ENCODE results near the gene ETNK2. TPM values are rescaled to one million over a fixed set of nuclear protein-coding genes. Genes with fewer than 3 reads are reported as not detected.

Gene ETNK2
- total RNA-seq, 3 donors from 2014 or later: 13.8 to 66.1 (median 16.8) TPM

DNA sequence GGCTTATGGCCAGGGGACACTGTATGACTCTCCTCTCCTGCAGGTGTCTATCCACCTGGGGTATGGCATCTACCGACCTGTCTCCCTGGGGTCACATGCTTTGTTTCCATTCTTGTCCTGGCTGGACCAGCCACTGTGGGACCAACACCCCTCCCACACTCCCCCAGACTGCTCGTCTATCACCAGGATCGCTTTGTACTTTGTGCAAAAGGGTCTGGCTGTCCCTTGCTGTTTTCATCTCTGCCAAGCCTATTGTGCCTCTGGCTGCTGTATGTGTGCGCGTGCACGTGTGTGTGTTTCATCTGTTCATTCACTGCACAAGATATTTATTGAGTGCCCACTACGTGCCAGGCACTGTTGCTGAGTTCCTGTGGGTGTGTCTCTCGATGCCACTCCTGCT is 25.5 kb downstream of the ETNK2 start:
- no peaks in the 10 kb centered on the region for H3K27me3 ChIP-seq
- H3K4me1 ChIP-seq: peaks cover 12 to 18% of the 10 kb centered on the region in 2 donors
- intact Hi-C loops (cut with DNase I; ENCODE audit: low total_unique reads): loop anchor here (5.0 kb wide), 2 partner anchors 54 to 264 kb away; partner anchors contain the start of genes SNRPE and SOX13
- TF ChIP-seq, protein P1, sequence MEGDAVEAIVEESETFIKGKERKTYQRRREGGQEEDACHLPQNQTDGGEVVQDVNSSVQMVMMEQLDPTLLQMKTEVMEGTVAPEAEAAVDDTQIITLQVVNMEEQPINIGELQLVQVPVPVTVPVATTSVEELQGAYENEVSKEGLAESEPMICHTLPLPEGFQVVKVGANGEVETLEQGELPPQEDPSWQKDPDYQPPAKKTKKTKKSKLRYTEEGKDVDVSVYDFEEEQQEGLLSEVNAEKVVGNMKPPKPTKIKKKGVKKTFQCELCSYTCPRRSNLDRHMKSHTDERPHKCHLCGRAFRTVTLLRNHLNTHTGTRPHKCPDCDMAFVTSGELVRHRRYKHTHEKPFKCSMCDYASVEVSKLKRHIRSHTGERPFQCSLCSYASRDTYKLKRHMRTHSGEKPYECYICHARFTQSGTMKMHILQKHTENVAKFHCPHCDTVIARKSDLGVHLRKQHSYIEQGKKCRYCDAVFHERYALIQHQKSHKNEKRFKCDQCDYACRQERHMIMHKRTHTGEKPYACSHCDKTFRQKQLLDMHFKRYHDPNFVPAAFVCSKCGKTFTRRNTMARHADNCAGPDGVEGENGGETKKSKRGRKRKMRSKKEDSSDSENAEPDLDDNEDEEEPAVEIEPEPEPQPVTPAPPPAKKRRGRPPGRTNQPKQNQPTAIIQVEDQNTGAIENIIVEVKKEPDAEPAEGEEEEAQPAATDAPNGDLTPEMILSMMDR (IDR thresholded peaks at IDR 0.05): no peak
- TF ChIP-seq POLR2AphosphoS5 (IDR thresholded peaks at IDR 0.05): no peak
- TF ChIP-seq POLR2A (IDR thresholded peaks at IDR 0.05): no peak
- no peaks in the 10 kb centered on the region for H3K36me3 ChIP-seq
- H3K27ac ChIP-seq: peak overlapping the region in 1 of 2 donors; percentile 7
- H3K9me3 ChIP-seq: no peaks in the 10 kb centered on the region
- DNase-seq (ENCODE audit: low spot score in 2 of 2): no peak
- no peak overlapping the region for H3K4me3 ChIP-seq

DNA sequence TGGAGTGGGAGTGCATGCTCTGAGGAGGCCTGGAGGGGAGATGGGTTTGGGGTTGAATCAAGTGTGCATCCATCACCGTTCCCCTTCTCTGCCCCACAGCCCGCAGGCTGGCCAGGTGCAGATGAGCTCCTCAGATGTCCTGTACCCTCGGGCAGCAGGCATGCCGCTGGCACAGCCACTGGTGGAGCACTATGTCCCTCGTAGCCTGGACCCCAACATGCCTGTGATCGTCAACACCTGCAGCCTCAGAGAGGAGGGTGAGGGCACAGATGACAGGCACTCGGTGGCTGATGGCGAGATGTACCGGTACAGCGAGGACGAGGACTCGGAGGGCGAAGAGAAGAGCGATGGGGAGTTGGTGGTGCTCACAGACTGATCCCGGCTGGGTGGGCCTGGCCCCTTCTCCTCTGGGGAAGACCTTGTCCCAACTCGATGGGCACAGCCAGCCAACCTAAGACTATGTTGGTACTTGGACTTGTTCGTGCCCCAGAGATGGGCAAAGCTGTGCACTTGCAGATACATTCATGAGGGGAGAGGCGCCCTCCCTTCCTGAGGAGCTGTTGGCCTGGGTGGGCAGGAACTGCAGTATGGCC is 26.0 kb downstream of the ETNK2 start:
- Histone ChIP-seq H3K36me3 (no peaks in the 10 kb centered on the region), H3K4me3 (no peak overlapping the region), H3K27me3 (no peaks in the 10 kb centered on the region), H3K9me3 (no peaks in the 10 kb centered on the region), H3K4me1 (peaks cover 7 to 13% of the 10 kb centered on the region in 2 donors), H3K27ac (peak overlapping the region in 1 of 2 donors; percentile 7)
- no peak for DNase-seq (ENCODE audit: low spot score in 2 of 2)
- TF ChIP-seq, protein P1 (IDR thresholded peaks at IDR 0.05): no peak
- TF ChIP-seq POLR2A (IDR thresholded peaks at IDR 0.05): no peak
- no peak for TF ChIP-seq POLR2AphosphoS5 (IDR thresholded peaks at IDR 0.05)
- intact Hi-C loops (cut with DNase I; ENCODE audit: low total_unique reads): loop anchor here (5.0 kb wide), 2 partner anchors 54 to 264 kb away; partner anchors contain the start of genes SNRPE and SOX13

DNA sequence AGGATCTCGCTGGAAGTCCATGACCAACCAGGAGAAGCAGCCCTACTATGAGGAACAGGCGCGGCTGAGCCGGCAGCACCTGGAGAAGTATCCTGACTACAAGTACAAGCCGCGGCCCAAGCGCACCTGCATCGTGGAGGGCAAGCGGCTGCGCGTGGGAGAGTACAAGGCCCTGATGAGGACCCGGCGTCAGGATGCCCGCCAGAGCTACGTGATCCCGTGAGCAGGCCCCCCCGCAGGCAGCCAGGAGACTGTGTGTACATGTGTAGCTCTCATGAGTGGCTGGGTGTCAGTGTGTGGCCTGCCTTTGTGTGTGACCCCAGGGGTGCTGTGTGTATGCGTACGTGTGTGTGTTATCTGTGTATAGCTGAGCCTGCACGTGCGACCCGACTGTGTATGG is 27.2 kb downstream of the ETNK2 start:
- Histone ChIP-seq H3K4me1 (peaks cover 0 to under 1% of the 10 kb centered on the region in 2 donors), H3K27me3 (no peaks in the 10 kb centered on the region), H3K36me3 (no peaks in the 10 kb centered on the region), H3K4me3 (no peak overlapping the region), H3K27ac (no peak overlapping the region), H3K9me3 (no peaks in the 10 kb centered on the region)
- TF ChIP-seq POLR2A (IDR thresholded peaks at IDR 0.05) (no peak), POLR2AphosphoS5 (IDR thresholded peaks at IDR 0.05) (no peak)
- TF ChIP-seq, protein P1 (IDR thresholded peaks at IDR 0.05): no peak
- intact Hi-C loops (cut with DNase I; ENCODE audit: low total_unique reads): loop anchor here (5.0 kb wide), 2 partner anchors 52 to 262 kb away; partner anchors contain the start of genes SNRPE and SOX13
- DNase-seq (ENCODE audit: low spot score in 2 of 2): no peak

DNA sequence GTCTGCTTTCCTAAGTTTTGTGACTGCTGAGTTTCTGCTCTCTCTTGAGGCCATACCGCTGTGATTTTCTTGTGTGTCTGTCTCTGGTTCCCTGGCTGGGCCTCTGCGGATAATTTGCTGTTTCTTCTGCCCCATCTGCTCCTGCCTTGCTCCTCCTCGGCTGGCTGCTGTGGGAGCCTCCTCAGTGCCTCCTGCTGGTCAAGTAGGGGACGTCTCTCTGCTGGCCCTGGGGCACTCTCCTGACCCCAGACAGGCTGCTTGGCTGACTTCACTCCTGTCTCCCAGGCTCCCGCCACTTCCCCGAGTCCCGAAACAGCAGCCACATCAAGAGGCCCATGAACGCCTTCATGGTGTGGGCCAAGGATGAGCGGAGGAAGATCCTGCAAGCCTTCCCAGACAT is 28.5 kb downstream of the ETNK2 start:
- H3K36me3 ChIP-seq: no peaks in the 10 kb centered on the region
- no peak overlapping the region for H3K4me3 ChIP-seq
- no peaks in the 10 kb centered on the region for H3K9me3 ChIP-seq
- H3K4me1 ChIP-seq: no peaks in the 10 kb centered on the region
- no peaks in the 10 kb centered on the region for H3K27me3 ChIP-seq
- no peak for DNase-seq (ENCODE audit: low spot score in 2 of 2)
- intact Hi-C loops (cut with DNase I; ENCODE audit: low total_unique reads): no loop called here
- no peak overlapping the region for H3K27ac ChIP-seq
- TF ChIP-seq POLR2A (IDR thresholded peaks at IDR 0.05) (no peak), POLR2AphosphoS5 (IDR thresholded peaks at IDR 0.05) (no peak)
- TF ChIP-seq, protein P1 (IDR thresholded peaks at IDR 0.05): no peak

DNA sequence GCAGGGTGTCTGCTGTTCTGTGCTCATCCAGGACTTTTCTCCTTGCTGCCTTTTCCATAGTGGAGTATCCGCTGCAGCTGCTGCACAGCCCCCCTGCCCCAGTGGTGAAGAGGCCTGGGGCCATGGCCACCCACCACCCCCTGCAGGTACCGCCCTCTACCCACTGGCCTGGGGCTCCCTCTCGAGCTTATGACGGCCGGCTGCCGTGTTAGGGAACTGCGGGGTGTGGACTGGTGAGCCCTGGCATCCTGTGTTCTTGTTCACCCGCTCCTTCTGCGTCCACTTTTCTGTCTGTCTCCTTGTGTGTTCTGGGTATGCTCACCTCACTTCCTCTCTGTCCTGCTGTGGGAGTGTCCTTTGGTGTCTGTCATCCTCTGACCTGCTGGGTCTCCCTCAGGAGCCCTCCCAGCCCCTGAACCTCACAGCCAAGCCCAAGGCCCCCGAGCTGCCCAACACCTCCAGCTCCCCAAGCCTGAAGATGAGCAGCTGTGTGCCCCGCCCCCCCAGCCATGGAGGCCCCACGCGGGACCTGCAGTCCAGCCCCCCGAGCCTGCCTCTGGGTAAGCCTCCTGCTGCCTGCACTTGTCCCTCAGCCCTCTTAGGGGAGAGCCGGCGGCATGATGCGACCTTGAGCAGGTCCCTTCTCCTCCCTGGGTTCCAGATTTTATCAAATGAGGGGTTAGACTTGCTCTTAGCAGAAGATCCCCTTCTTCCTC is 29.8 kb downstream of the ETNK2 start:
- Histone ChIP-seq H3K4me3 (no peak overlapping the region), H3K36me3 (no peaks in the 10 kb centered on the region), H3K9me3 (no peaks in the 10 kb centered on the region), H3K27ac (no peak overlapping the region), H3K27me3 (no peaks in the 10 kb centered on the region), H3K4me1 (no peaks in the 10 kb centered on the region)
- intact Hi-C loops (cut with DNase I; ENCODE audit: low total_unique reads): no loop called here
- no peak for DNase-seq (ENCODE audit: low spot score in 2 of 2)
- TF ChIP-seq, protein P1 (IDR thresholded peaks at IDR 0.05): no peak
- TF ChIP-seq POLR2A (IDR thresholded peaks at IDR 0.05) (no peak), POLR2AphosphoS5 (IDR thresholded peaks at IDR 0.05) (no peak)
